Activated CD4-positive, alpha-beta T cell treated with anti-CD3 and anti-CD28 coated beads, Interleukin-2, amount 50 U/mL, for 1 hour (primary cell): Measurements from ENCODE around the gene PPFIBP2.
"Not testable (repeated sequence)": the region's sequence is repeated elsewhere in the genome, so short reads cannot be mapped to it uniquely, and the experiment has no call there.

Experiments used
- DNase-seq: peaks from one replicate; pipeline ENCODE4 v3.0.0-alpha.2; 2020

Gene PPFIBP2

DNA sequence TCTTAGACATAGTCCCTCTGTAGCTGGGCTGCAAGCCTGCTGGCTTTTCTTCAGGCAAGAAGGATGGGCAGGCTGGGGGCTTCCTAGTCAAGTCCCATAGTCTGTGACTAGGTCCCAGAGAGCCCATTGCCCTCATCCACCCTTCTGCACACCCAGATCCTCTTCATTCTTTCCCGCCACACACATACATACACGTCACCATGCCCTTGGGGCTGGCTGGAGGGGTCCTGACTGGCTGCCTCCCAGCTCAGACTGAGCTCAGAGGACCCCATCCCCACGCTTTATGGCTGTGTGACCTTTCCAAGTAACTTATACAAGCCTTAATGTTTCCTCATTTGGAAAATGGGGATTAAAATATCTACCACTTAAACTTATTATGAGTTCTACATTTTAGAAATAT is 13.5 kb upstream of the PPFIBP2 start:
- DNase-seq = no peak

DNA sequence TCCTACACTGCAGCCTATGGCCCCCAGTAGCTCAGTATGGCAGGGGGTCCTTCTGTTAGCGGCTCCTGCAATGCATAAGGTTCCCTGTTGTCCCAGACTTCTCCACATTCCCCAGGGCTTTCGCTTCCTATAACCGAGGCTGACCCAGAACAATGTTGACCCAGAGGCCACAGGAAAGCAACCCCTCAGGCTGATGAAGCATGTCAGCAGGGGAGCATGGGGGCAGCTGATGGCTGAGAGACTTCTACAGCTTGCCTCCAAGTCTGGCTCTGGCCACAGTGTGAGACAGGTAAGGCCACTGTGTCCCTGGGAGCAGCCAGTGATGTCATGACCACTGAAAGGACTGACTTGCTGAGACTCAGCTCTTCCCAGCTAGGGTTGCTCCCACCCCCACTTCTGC is 12.5 kb upstream of the PPFIBP2 start:
- no peak for DNase-seq

DNA sequence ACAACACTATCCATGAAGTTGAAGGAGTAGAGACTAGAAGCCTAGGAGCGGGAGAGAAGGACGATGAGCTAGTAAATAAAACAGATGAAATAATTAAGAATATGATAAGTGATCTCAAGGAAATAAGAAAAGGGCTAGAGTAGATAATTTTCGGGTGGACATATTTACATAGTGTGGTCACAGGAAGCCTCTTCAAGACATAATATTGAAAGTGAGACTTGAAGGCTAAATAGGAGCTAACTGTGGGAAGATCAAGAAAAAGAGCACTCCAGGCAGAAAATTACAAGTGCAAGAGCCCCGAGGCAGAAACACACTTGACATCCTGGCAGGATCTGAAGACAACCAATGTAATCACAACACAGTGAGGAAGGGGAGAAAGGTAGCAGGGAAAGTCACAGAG is 11.9 kb upstream of the PPFIBP2 start:
- no peak for DNase-seq

DNA sequence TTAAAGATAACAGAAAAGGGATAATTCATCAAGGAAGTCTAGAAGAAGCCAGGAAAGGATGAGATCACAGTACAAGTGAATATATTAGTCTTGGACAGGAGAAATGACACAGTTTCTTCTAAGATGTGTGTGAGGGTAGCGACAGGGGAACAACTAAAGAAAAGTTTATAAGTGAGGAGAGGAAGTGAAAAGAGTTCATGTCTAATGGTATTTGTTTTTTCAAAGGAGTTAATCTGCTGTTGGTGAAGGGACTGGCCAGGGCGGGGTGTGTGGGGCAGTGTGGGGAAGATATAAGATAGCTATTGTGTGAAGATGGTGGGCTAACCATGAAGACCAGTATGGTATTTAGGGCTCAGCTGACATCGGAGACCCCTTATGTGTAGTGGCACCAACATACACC is 7.6 kb upstream of the PPFIBP2 start:
- no peak for DNase-seq

DNA sequence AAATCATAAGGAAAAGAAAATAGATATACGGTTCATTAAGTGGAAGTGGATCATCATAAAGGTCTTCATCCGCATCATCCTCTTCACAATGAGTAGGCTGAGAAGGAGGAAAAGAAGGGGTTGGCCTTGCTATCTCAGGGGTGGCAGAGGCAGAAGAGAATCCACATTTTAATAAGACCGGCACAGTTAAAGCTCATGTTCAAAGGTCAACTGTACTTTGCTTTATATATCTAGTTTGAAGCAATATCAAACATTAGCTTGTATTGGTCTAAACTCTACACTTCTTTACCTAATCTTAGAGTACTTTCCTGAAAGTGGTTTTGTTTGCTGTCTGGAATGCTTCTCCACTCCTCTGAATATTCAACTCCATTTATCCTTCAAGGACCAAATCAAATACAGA is 5.7 kb upstream of the PPFIBP2 start:
- DNase-seq = no peak

DNA sequence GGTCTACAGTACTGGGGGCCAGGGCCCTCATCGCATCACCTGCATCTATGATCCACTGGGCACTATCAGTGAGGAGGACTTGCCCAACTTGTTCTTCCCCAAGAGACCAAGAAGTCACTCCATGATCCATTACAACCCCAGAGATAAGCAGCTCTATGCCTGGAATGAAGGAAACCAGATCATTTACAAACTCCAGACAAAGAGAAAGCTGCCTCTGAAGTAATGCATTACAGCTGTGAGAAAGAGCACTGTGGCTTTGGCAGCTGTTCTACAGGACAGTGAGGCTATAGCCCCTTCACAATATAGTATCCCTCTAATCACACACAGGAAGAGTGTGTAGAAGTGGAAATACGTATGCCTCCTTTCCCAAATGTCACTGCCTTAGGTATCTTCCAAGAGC is 3.8 kb upstream of the PPFIBP2 start:
- no peak for DNase-seq

DNA sequence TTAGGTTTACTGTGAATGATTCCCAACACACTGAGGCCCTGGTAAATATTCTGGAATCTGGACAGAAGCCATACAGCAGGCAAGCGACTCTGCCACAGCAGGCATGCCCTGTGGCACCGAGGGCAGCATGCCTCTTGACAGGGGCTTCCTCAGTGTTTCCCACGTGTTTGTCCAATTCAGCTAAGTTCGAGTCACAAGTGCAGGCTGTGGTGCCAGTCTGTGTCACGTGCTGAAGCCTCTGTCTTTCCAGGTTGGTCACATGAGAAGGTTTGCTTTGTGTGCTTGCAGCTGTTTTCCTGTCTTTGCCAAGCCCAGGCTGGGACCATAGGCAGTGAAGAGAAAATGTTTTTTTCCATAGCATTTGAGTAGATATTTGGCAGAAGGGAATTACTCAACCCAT is 2.4 kb upstream of the PPFIBP2 start:
- no peak for DNase-seq

DNA sequence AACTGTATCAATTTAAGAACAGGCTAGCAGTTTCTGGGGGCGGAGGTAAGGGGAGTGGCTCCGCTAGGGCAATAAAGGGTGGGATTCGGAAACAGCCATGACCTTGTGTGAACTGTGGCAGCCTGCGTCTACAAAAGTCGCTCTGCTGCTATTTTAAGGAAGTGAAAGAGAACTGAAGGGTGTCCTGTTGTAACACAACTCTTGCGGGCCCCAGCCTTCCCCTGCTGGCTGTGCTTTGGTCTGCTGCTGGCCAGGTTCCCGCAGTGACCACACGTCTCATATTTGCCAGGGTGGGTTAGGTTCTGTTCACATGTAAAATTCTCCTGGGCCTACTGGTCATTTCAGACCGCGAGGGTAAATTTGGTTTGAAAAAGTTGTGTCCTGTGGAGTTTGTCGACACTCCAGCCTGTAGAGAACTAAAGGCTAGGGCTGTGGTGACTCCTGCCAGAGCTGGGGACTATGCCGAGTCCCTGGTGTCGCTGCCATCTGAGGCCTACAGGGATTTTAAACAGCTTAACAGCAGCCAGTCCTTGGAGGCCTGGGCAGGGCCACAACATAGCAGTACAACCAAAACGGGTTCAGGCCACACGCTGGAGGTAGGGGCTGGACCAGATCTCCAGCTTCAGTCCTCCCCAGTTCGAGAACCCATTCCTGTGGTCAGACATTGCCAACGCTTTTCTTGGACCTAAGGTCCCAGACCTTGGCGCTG is 1.1 kb upstream of the PPFIBP2 start:
- DNase-seq = no peak

DNA sequence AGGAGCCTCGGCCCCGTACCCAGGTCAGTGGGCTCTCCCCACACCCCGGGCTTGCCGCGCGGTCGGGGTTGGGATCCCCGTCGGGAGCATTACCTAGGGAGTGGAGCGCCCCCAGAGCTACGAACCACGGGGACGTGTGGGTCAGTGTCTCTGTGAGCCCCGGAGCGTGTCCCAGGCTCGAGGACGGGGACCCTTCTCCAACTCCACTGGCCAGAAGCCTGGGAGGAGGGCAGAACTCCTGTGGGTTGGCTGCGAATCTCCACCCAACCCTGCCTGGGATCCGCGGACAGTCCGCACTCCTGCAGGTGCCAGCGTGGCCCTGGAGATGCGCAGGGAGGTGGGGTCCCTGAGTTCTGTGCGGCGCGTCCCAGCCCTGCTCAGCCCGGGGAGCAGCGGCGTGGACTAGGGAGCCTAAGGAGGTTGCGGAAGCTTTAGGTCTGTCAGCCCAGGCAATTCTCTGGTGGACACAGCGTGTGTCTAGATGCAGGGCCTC is 346 bp downstream of the PPFIBP2 start:
- no peak for DNase-seq

DNA sequence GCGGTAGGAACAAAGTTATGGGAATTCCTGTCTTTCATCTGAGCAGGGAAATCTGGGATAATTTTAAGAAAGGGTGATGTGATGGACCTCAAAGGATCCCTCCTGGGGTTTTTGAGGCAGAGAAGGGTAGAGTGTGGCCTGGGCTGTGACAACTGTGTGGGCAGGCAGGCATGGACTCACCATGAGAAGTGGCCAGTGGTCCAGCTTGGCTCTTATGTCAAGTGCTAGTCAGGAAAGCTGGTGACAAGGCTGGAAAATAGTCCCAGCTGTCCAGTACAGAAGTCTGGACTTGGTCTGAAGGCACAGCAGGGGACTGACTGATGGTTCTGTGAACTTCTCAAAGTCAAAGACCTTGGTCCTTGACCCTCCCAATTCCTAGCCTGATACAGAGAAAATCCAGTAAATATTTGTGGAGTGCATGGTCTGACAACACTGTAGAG is 1.7 kb downstream of the PPFIBP2 start:
- no peak for DNase-seq

DNA sequence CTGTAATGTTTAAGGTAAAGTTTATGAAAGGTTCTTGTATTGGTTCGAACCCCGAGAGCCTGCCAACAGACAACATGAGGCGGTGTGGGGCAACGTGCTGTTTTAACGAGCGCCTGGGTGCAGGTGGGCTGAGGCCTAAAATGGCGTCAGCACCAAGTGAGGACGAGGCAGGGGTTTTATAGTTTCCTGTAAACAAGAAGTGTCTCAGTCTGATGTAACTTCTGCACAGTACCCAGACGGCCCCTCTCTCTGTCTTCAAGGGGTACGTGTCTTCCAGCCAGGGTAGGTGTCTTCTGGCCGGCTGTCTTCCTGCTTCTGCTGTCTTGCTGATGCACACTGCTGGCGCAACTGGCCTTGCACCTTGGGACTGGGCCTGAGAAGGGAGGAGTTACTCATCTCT is 2.7 kb downstream of the PPFIBP2 start:
- no peak for DNase-seq

DNA sequence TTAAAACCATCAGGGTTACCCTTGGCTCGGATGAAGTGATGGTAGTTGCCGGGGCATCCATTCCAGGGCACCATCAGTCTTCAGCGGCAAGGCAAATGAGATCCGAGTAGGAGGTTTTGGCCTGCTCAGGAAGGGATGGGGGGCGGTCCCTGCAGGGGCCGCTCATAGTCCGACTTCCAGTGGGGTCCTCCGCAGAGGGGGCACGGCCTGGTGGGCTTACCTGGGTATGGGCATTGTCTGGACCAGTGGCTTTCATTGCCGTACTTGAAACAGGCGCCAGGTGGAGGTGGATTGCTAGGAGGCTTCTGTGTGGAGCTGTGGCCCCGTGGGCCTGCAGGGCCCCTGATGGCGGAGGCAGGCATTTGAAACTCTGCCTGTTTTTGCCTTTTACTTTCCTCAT is 3.9 kb downstream of the PPFIBP2 start:
- DNase-seq = not testable (repeated sequence)

DNA sequence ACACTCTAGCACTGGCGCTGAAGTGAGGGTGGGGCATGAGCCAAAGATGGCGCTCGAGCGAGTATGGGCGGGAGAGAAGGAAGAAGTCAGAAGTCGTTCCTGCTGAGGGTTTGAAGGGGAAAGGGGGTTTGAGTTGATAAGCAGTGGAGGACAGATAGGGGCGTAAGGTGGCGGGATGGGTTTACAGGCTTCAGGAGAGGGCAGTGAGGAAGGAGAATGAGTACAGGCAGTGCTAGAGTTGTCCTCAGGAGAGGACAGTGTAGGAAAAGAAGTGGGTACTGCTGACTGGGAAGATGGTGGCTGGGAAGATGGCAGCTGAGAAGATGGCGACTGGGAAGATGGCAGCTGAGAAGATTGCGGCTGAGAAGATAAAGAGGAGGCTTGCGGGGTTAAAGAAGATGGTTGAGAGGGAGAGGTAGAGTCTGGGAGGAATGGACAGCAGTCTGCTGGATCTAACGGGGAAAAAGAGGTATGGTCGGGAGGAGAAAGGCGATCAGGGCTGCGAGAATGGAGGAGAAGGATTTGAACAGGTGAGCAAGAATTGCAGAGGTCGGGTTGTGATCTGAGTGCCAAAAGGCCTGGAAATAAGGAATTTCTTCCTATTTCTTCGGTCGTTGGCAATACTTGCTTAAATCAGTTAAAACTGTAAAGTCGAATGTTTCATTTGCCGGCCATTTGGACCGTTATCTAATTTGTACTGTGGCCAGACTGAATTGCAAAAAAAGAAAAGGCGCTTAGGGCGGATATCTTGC is 5.2 kb downstream of the PPFIBP2 start:
- no peak for DNase-seq

DNA sequence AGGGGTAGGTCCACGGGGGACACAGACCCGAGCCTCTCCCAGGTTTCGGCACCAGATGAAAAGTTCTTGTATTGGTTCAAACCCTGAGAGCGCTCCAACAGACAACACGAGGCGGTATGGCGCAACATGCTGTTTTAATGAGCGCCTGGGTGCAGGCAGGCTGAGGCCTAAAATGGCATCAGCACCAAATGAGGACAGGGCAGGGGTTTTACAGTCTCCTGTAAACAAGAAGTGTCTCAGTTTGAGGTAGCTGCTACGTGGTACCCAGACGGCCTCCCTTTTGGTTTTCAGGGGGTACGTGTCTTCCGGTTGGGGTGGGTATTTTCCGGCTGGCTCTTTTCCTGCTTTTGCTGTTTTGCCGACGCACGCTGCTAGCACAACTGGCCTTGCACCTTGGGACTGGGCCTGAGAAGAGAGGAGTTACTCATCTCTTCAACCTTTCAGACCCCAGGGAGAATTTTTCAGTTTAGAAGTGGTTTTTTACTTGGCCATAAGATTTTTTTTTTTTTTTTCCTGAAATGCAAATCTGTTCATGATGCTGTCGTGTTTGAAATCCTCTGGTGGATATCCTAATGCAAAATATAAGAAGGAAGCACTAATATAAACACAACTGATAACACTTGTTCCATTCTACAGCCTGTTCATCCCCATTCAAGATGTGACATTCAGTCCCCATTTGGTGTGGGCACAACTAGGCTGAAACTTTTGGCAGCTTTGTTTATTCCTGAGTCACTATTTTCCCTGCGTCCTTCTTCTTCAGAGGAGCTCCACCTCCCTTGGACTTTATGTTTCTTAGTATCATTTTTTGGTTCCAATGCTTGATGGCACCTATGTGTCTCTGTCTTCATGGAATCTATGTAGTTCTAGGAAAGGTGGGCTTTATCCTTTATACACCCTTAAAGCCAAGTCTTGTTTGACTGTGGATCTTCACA is 6.5 kb downstream of the PPFIBP2 start:
- no peak for DNase-seq

DNA sequence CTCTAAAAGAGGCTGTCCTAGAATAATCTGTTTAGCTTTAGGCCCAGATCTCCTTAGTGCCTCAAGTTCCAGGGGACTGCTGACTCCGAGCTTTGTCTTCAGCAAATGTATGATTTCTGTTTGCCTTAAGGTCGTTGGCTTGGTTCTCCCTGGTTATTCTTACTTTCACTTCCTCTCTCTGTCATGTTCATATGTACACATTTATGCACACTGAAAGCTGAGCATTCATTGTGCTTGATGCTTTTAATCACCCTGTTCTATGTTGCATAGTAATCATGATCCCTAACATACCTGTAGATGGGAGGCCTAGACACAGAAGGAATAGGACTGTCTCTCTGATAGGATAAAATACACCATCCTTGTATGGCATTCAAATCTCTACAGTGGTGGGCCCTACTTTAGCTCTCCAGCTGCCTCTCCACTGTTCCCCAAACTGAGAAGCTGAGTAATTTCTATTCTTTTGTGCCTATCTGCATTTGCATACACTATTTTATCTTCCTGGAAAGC is 7.2 kb downstream of the PPFIBP2 start:
- no peak for DNase-seq

DNA sequence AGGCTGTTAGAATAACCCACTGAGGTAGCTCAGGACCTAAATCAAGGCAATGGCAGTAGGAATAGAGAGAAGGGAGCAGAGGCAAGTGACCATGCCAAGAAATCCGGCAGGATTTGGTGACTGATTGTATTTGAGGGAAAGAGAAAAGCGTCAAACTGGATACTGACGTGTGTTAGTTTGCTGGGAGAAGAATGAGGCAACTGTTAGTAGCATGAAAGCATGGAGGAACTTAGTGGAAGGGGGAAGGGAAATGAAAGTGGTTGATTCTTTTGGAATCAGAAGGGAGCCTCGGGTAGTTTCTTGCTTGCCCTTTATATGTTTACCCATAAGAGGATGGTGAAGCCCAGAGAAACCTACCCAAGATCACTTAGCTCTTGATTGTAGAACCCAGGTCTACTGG is 8.3 kb downstream of the PPFIBP2 start:
- no peak for DNase-seq

DNA sequence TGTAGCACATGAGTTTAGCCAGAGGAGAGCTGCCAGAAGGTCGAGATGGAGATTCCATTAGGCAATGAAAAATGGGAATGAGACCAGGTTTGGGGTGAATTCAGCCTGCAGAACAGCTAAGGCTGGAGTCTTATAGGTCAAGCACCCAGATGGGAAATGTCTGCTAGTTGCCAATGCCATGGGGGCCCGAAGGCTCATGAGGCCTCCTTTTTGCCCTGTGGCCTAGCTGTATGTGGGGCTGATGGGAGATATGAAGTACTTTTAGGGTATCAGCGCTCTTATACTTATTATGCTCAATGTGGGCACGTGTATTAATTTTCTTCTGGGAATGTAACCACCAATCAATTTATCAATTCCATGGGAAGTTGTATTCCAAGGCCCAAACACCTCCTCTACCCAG is 8.7 kb downstream of the PPFIBP2 start:
- no peak for DNase-seq

DNA sequence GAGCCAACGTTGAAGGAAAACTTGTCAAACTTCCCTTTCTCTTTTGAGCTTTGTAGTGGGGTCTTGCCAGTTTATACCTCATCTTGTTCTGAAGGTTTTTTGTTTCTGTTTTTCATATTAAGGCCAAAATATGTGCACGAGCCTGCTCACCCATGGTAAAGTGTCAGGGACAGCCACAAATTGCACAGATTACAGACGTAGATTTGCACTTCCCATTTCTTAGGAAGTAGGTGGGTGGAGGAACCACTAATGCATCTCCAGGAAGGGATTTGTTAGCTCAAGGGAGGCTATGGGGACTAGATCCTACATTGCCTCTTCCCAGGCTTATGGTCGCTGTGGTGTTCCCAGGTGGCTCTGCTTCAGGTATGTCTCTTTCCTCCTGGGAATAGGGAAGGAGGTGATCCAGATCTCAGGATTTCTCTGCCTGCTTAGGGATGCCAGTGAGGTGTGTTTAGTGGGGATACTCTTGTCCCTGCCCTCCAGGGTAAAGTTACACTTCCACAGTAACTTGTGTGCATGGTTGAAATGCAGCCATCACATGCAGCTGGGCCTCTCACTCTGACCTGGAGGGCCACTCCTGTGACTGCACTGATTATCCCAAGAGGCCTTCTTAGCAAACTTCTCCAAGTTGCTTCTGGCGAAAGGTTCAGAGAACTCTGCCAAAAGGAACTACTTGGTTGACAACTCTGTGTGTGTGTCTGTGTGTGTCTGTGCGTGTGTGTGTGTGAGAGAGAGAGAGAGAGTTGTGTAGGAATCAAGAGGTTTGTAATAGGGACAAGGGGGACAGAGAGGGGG is 9.8 kb downstream of the PPFIBP2 start:
- DNase-seq = no peak

DNA sequence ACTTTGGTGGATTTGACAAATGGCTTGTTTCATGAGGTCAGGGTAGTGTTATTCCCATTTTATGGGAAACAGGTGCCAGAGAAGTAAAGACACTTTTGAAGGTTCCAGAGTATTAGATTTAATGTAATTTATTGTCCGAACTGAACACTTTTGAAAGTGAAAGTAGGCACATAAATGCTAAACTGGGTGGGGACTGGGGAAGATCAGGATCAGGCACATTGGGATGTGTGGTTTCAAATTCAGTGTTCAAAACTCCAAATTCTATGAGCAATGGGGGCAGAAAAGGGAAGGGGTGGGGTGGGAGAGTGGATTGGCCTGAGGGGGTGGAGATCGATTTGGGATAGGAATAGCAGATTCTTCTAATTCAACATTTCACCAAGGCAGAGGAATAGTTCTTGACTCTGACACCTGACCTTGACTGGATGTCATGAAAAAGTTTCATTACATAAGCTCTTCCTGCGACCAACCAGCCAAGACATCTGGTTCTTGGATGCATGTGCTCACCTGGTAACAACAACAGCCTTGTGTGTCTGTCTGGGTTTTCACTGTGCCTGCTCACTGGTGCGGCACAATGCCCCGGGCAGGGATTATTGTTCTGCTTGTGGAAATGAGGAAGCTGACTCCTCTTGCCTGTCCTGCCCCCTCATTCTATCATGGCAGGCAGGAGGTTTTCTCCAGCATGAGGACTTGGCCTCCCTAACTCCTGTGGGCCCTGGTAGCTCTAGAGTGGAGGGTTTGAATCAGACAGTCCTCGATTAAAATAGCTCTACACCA is 10.8 kb downstream of the PPFIBP2 start:
- no peak for DNase-seq

DNA sequence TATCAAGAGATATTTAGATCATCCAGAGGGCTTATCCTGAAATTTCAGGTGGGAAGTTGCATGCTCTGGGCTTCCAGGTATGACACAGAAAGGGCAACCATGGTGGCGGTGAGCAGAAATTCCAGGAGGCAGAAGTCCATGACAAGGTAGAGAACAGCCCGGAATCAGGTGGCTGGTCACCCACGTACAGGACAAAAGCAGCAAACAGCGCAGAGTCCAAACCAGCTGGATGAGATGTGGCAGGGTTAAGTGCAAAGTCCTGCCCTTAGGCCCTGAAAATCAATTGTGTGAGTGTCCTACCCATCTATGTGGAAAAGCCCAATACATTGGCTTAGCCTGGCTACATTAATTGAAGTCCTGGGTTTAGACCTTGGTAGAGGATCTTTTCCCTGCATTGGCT is 11.6 kb downstream of the PPFIBP2 start:
- no peak for DNase-seq

DNA sequence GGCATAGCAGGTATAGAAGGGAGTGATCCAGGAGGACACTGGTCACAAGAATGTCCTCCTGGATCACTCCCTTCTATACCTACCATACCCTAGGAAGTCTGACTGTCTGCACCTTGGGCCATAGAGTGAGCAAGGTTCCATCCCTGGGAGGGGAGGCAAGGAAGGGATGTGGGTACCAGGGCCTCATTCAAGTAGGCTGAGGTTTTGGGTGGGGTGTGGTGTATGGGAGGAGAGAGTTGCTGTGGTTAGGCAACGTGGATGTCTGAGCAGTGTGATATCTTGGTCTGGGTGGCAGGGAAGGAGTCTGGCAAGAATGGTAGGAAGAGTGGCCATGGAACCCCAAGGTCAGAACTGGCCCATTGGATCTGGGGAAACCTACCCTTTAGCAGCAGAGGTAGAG is 13.2 kb downstream of the PPFIBP2 start:
- DNase-seq = no peak
